Measurements from ENCODE around the gene ACKR1. TPM values are rescaled to one million over a fixed set of nuclear protein-coding genes. Genes with fewer than 3 reads are reported as not detected.

Gene ACKR1
- total RNA-seq, 1 donor from 2014 or later: 642 TPM

DNA sequence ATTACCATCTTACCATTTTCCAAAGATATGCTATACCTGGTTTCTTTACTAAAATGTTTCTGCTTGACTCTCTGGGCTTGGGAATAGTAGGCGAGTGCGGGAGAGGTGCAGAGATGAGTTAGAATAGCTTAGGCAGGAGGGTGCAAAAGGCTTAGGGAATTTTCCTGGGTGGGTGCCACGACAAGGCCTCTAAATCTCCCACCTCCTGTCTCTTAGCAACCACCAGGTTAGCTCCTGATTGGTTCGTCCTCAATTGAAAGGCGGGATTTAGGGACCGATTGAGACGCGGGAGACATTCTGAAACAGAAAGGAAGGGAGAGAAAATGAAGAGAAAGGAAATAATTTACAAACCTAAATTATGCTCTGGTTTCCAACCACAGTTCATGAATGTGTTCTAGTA lies 3.1 kb downstream of the ACKR1 start:
- TF ChIP-seq, protein P1, sequence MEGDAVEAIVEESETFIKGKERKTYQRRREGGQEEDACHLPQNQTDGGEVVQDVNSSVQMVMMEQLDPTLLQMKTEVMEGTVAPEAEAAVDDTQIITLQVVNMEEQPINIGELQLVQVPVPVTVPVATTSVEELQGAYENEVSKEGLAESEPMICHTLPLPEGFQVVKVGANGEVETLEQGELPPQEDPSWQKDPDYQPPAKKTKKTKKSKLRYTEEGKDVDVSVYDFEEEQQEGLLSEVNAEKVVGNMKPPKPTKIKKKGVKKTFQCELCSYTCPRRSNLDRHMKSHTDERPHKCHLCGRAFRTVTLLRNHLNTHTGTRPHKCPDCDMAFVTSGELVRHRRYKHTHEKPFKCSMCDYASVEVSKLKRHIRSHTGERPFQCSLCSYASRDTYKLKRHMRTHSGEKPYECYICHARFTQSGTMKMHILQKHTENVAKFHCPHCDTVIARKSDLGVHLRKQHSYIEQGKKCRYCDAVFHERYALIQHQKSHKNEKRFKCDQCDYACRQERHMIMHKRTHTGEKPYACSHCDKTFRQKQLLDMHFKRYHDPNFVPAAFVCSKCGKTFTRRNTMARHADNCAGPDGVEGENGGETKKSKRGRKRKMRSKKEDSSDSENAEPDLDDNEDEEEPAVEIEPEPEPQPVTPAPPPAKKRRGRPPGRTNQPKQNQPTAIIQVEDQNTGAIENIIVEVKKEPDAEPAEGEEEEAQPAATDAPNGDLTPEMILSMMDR (IDR thresholded peaks at IDR 0.05): no peak
- no peak for DNase-seq (ENCODE audit: low spot score in 2 of 2)
- Histone ChIP-seq H3K36me3 (no peaks in the 10 kb centered on the region), H3K27ac (no peak overlapping the region), H3K4me1 (no peaks in the 10 kb centered on the region), H3K27me3 (no peaks in the 10 kb centered on the region), H3K4me3 (no peak overlapping the region), H3K9me3 (no peaks in the 10 kb centered on the region)
- intact Hi-C loops (cut with DNase I): no loop called here

DNA sequence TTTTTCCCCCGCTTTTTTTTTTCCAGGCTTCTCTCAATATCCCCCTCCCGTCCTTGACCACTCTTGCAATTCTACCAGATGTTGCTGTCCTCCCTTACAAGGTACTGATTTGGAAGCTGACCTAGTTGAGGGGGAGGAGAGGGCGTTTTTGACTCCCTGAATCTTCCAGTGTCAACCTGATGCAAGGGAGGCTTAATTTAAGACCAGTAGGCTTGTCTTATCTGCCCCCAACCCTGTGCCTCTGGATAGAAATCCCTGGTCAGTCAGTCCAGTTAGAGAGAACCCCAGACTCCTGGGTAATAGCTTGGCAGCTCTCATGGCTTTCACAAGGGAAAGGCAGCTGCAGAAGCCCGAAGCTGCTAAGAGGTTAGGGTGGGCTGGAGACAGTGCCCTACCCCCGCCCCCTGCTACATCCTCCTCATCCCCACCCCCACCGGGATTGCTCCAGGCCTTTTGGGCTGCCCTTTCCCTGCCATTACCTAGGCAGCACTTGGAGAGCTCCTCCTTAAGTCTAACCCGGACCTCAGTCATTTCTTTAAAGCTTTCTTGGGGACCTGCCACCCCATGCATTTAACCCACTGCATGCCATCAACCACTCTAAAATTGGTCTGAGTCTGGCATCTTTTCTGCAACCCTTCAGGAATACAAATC lies 3.6 kb downstream of the ACKR1 start:
- intact Hi-C loops (cut with DNase I): no loop called here
- TF ChIP-seq, protein P1 (IDR thresholded peaks at IDR 0.05): no peak
- Histone ChIP-seq H3K4me1 (no peaks in the 10 kb centered on the region), H3K27ac (no peak overlapping the region), H3K27me3 (no peaks in the 10 kb centered on the region), H3K9me3 (no peaks in the 10 kb centered on the region), H3K4me3 (no peak overlapping the region), H3K36me3 (no peaks in the 10 kb centered on the region)
- DNase-seq (ENCODE audit: low spot score in 2 of 2): no peak

DNA sequence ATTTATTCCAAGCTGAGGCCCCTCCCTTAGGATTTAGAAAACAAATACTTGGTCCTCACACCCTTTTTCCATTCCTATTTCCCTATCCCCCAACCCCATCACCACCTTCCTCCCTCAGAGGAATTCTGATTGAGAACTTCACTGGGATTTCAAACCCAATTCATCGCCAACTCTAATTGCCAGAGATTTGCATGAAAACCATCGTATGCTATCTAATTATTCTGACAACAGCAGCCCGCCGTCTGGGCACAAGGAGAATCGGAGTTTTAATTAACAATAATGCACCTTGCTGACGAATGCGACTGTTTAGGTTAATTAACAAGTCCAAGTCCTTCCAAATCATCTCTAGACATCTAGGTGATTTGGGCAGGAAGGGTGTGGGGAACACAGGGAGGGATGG lies 4.4 kb downstream of the ACKR1 start:
- TF ChIP-seq, protein P1 (IDR thresholded peaks at IDR 0.05): no peak
- DNase-seq (ENCODE audit: low spot score in 2 of 2): no peak

DNA sequence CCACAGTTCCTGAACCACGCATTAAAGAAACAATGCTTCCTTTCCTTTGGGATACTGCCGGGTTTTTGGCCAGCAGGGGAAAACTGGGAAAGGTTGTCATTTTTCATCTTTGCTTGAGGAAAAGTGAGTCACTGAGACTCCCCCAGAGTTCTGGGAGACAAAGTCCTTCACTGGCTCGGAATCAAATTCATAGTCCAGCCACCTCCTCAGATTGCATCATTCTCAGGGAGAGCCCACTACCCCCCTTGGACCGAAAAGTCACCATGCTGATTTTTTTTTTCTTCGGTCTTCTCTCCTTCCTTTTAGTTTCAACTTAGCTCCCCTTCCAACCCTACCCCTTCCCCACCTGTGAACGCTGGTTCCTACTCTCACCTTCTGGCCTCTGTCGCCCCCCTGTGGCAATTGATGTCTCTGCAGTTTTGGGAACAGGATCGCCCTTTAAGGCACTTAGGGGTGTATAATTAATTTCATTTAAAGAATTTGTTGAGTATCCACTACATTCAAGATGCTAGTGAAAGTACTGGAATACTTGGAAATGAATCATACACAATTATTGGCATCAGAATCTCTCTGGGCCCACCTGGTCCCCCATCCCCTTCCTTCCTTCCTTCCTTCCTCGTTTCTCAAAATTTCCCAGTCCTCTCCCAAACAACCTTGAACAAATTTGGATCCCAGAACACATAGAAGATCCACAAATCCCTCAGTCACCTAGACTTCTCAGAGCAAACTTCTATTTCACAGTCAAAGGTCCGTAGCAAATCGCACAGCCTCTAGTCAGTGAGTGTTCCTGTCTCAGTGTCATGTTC lies 6.9 kb downstream of the ACKR1 start:
- Histone ChIP-seq H3K27me3 (no peaks in the 10 kb centered on the region), H3K36me3 (no peaks in the 10 kb centered on the region), H3K9me3 (no peaks in the 10 kb centered on the region), H3K4me1 (no peaks in the 10 kb centered on the region), H3K4me3 (no peak overlapping the region), H3K27ac (no peak overlapping the region)
- intact Hi-C loops (cut with DNase I): loop anchor here (1.0 kb wide), 1 partner anchor 50 kb away; no protein-coding TSS in a partner anchor
- TF ChIP-seq, protein P1 (IDR thresholded peaks at IDR 0.05): peak; percentile 6 to 64 (median 57)
- no peak for DNase-seq (ENCODE audit: low spot score in 2 of 2)

More for the DNA sequence above, 4.4 kb downstream of the ACKR1 start:
- Histone ChIP-seq H3K9me3 (no peaks in the 10 kb centered on the region), H3K27ac (no peak overlapping the region), H3K27me3 (no peaks in the 10 kb centered on the region), H3K4me3 (no peak overlapping the region), H3K4me1 (no peaks in the 10 kb centered on the region), H3K36me3 (no peaks in the 10 kb centered on the region)
- intact Hi-C loops (cut with DNase I): no loop called here

DNA sequence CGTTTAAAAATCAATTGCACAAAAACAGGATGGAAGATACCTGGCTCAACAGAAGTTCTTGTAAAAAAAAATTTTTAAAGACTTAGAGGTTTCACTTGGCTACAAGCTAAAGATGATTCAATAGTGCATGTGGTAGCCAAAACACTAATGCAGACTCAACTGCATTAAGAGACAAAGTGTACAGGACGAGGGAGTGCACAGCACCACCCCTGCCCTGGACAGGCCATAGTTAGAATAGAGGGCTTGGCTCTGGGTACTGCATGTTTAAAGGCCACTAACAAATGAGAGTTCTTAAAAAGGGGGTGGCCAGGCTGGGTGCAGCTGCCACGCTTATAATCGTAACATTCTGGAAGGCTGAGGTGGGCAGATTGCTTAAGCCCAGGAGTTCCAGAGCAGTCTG lies 7.9 kb downstream of the ACKR1 start:
- no peak overlapping the region for H3K4me3 ChIP-seq
- no peaks in the 10 kb centered on the region for H3K27me3 ChIP-seq
- no peaks in the 10 kb centered on the region for H3K9me3 ChIP-seq
- intact Hi-C loops (cut with DNase I): no loop called here
- H3K27ac ChIP-seq: no peak overlapping the region
- no peaks in the 10 kb centered on the region for H3K36me3 ChIP-seq
- no peaks in the 10 kb centered on the region for H3K4me1 ChIP-seq
- no peak for DNase-seq (ENCODE audit: low spot score in 2 of 2)
- TF ChIP-seq, protein P1 (IDR thresholded peaks at IDR 0.05): no peak

All from ascending aorta (tissue), 2 donors.